ENCODE data around the gene MORC4.

Gene MORC4

GRCh38 chrX:107000013-107000515 is at the start of gene MORC4:
Gene MORC4 (minus strand): TSS chrX:107000212. CDS start chrX:106999969, 243 bp downstream.
- in situ Hi-C loops (cut with HindIII; ENCODE audit: low pct_unique_long_range_greater_than_20kb, low sequenced_read_pairs), result no loop called here
- peak; percentile 13 to 82 for DNase-seq (ENCODE audit: low read depth in 1 of 2, low spot score in 1 of 2)
- TF ChIP-seq JUND (IDR thresholded peaks at IDR 0.05; ENCODE audit: low read depth), result no peak

GRCh38 chrX:107047622-107048021 is 47.6 kb upstream of the MORC4 start:
- no peak for TF ChIP-seq JUND (IDR thresholded peaks at IDR 0.05; ENCODE audit: low read depth)
- in situ Hi-C loops (cut with HindIII; ENCODE audit: low pct_unique_long_range_greater_than_20kb, low sequenced_read_pairs), result no loop called here

GRCh38 chrX:107029752-107030151 is 29.7 kb upstream of the MORC4 start:
- in situ Hi-C loops (cut with HindIII; ENCODE audit: low pct_unique_long_range_greater_than_20kb, low sequenced_read_pairs), result no loop called here
- no peak for TF ChIP-seq JUND (IDR thresholded peaks at IDR 0.05; ENCODE audit: low read depth)
- DNase-seq (ENCODE audit: low read depth in 1 of 2, low spot score in 1 of 2), result no peak

More at GRCh38 chrX:107047622-107048021, 47.6 kb upstream of the MORC4 start:
- no peak for DNase-seq (ENCODE audit: low read depth in 1 of 2, low spot score in 1 of 2)

- in situ Hi-C loops (cut with HindIII; ENCODE audit: low pct_unique_long_range_greater_than_20kb, low sequenced_read_pairs), result no loop called here
- peak; percentile 0 to 34 for DNase-seq (ENCODE audit: low read depth in 1 of 2, low spot score in 1 of 2)
- TF ChIP-seq JUND (IDR thresholded peaks at IDR 0.05; ENCODE audit: low read depth), result no peak
Measured at GRCh38 chrX:107025545-107025944, 25.5 kb upstream of the MORC4 start.

GRCh38 chrX:107014936-107015335 is 14.9 kb upstream of the MORC4 start:
- no peak for TF ChIP-seq JUND (IDR thresholded peaks at IDR 0.05; ENCODE audit: low read depth)
- in situ Hi-C loops (cut with HindIII; ENCODE audit: low pct_unique_long_range_greater_than_20kb, low sequenced_read_pairs), result no loop called here
- no peak for DNase-seq (ENCODE audit: low read depth in 1 of 2, low spot score in 1 of 2)

- TF ChIP-seq JUND (IDR thresholded peaks at IDR 0.05; ENCODE audit: low read depth), result no peak
- in situ Hi-C loops (cut with HindIII; ENCODE audit: low pct_unique_long_range_greater_than_20kb, low sequenced_read_pairs), result no loop called here
- DNase-seq (ENCODE audit: low read depth in 1 of 2, low spot score in 1 of 2), result no peak
Measured at GRCh38 chrX:107008034-107008433, 8.0 kb upstream of the MORC4 start.

GRCh38 chrX:106999002-106999975 is 723 bp downstream of the MORC4 start:
- in situ Hi-C loops (cut with HindIII; ENCODE audit: low pct_unique_long_range_greater_than_20kb, low sequenced_read_pairs), result no loop called here
- TF ChIP-seq JUND (IDR thresholded peaks at IDR 0.05; ENCODE audit: low read depth), result no peak
- peak; percentile 1 to 67 for DNase-seq (ENCODE audit: low read depth in 1 of 2, low spot score in 1 of 2)

GRCh38 chrX:106997611-106998010 is 2.4 kb downstream of the MORC4 start:
- no peak for TF ChIP-seq JUND (IDR thresholded peaks at IDR 0.05; ENCODE audit: low read depth)
- in situ Hi-C loops (cut with HindIII; ENCODE audit: low pct_unique_long_range_greater_than_20kb, low sequenced_read_pairs), result no loop called here
- no peak for DNase-seq (ENCODE audit: low read depth in 1 of 2, low spot score in 1 of 2)

GRCh38 chrX:106995678-106996077 is 4.3 kb downstream of the MORC4 start:
- TF ChIP-seq JUND (IDR thresholded peaks at IDR 0.05; ENCODE audit: low read depth), result no peak
- no peak for DNase-seq (ENCODE audit: low read depth in 1 of 2, low spot score in 1 of 2)
- in situ Hi-C loops (cut with HindIII; ENCODE audit: low pct_unique_long_range_greater_than_20kb, low sequenced_read_pairs), result no loop called here

- TF ChIP-seq JUND (IDR thresholded peaks at IDR 0.05; ENCODE audit: low read depth), result no peak
- no peak for DNase-seq (ENCODE audit: low read depth in 1 of 2, low spot score in 1 of 2)
- in situ Hi-C loops (cut with HindIII; ENCODE audit: low pct_unique_long_range_greater_than_20kb, low sequenced_read_pairs), result no loop called here
Measured at GRCh38 chrX:106987488-106987887, 12.5 kb downstream of the MORC4 start.

- TF ChIP-seq JUND (IDR thresholded peaks at IDR 0.05; ENCODE audit: low read depth), result no peak
- in situ Hi-C loops (cut with HindIII; ENCODE audit: low pct_unique_long_range_greater_than_20kb, low sequenced_read_pairs), result no loop called here
- no peak for DNase-seq (ENCODE audit: low read depth in 1 of 2, low spot score in 1 of 2)
Measured at GRCh38 chrX:106980952-106981626, 18.9 kb downstream of the MORC4 start.

- no peak for TF ChIP-seq JUND (IDR thresholded peaks at IDR 0.05; ENCODE audit: low read depth)
- DNase-seq (ENCODE audit: low read depth in 1 of 2, low spot score in 1 of 2), result no peak
- in situ Hi-C loops (cut with HindIII; ENCODE audit: low pct_unique_long_range_greater_than_20kb, low sequenced_read_pairs), result no loop called here
Measured at GRCh38 chrX:106976416-106976815, 23.6 kb downstream of the MORC4 start.
